ENCODE measurements around the gene CTAGE8.
"Not testable (repeated sequence)": the region's sequence is repeated elsewhere in the genome, so short reads cannot be mapped to it uniquely, and the experiment has no call there.

The CTAGE8 gene, protein sequence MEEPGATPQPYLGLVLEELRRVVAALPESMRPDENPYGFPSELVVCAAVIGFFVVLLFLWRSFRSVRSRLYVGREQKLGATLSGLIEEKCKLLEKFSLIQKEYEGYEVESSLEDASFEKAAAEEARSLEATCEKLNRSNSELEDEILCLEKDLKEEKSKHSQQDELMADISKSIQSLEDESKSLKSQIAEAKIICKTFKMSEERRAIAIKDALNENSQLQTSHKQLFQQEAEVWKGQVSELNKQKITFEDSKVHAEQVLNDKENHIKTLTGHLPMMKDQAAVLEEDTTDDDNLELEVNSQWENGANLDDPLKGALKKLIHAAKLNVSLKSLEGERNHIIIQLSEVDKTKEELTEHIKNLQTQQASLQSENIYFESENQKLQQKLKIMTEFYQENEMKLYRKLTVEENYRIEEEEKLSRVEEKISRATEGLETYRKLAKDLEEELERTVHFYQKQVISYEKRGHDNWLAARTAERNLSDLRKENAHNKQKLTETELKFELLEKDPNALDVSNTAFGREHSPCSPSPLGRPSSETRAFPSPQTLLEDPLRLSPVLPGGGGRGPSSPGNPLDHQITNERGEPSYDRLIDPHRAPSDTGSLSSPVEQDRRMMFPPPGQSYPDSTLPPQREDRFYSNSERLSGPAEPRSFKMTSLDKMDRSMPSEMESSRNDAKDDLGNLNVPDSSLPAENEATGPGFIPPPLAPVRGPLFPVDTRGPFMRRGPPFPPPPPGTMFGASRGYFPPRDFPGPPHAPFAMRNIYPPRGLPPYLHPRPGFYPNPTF

DNA sequence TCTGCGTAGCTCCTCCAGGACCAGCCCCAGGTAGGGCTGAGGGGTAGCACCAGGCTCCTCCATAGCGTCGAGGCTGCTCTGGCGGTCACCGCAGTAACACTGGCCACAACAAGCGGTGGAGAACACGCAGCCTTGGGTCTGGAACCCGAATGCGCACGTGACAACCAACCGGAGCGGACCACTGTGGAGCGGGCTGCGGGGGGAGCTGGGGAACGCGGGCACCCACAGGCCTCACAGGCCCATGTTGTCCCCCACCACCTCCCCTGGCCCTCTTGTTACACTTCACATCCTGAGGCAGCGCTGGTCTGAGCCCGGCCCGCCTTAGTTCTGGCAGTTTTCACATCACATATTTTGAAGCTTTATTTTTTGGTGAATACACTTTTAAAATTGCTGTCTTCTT, at the start of gene CTAGE8:
CTAGE8 (minus strand) TSS at position 101 of the 400 bp plus-strand sequence; CDS start at position 63, 38 bp downstream.
- DNase-seq, result not testable (repeated sequence)

DNA sequence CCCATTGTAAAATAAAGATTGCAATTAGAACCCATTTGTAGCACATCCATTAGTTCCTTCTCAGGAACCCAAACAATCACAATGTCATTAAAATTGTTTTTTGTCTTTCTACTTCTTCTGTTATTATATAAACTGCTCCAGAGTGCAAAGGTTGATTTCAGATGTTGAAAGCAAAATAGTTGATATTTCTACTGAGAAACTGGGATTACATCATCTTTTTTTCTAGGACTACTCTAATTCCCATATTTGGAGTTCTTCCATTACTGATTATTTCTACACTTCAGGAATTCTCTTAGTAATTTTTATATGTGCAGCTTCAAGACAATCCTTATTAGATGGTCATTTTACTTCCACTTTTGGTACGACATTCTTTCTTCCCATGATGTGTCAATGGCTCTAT, 48.4 kb upstream of the CTAGE8 start:
- DNase-seq, result not testable (repeated sequence)

DNA sequence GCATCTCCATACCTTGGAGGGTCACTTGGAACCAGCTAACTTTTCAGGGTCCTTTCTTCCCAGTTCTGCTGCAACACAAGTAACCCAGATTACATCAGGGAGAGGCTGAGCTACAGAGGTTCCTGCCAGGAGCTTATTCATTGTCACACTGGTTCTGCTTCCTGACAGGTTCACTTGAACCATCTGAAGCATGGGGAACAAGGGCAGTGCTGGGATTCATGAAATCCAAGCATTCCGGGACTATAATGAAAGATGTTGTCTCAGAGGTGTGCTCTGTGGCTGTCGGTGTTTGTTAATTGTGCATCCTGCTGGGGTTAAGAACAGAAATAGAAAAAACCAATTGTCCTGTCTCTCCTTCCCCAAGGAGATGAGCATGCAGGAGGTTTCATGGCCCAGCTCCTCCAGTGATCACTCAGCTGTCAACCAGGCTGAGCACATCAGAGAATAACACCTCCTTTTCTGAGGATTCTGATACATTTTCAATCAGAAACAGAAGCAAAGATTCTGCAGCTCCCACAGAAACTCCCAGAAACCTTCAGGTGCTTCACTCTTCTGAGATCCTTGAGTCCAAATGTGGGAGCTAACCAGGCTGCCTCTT, 42.9 kb upstream of the CTAGE8 start, which contains the start of gene OR2A1:
OR2A1 (plus strand) TSS at position 548 of the 598 bp plus-strand sequence. CDS start 5,706 bp downstream, outside the sequence.
- DNase-seq, result not testable (repeated sequence)

DNA sequence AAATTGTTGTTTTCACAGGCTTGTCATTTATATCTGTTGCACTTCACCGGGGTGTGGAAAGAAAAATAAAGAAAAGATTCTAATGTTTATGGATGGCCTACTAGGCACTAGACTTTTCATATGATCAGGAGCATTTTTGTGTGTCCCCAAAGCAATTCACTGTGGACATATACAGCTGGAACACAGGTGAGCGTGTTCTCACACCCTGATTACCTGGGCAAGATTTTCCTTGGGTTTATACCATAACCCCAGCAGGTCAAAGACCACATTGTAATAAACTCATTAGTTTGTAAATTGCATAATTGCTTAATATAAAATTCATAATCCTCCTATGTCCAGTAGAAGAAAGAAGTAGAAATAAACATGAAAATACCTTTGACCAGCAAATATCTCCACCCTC, 42.1 kb upstream of the CTAGE8 start:
- DNase-seq, result not testable (repeated sequence)

DNA sequence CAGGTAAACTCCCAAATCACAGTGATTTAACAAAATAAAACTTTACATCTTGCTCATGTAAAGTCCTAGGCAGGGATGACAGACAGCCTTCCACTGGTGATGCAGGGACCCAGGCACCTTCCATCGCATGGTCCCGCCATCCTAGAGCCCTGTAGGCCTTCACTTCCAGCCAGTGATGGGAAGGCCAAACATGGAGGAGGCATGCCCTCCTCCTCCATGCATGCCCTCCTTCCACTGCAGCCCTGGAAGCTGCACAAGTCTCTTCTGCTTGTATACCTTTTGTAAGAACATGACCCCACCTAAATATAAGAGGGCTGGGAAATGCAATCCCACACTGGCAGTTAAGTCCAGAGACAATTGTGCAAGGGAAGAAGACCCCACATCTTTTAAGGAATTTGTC, 40.6 kb upstream of the CTAGE8 start:
- DNase-seq, result not testable (repeated sequence)

DNA sequence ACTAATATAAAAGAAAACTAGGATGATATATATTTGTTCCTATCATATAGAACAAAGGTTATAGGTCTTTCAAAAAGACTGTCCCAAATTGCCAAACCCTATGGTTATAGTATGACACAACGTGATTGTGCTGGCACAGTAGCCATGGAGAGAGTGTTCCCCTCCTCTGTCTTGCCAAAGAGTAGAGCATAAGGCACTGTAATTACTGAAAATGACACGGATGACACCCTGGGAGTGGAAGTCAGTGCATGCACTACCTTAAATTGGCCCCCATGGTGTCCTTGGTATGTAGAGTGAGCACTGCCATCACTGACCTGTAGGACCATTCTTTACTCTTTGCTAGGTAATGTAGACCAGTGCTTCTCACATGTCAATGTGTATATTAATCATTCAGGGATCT, 36.1 kb upstream of the CTAGE8 start:
- DNase-seq, result not testable (repeated sequence)

DNA sequence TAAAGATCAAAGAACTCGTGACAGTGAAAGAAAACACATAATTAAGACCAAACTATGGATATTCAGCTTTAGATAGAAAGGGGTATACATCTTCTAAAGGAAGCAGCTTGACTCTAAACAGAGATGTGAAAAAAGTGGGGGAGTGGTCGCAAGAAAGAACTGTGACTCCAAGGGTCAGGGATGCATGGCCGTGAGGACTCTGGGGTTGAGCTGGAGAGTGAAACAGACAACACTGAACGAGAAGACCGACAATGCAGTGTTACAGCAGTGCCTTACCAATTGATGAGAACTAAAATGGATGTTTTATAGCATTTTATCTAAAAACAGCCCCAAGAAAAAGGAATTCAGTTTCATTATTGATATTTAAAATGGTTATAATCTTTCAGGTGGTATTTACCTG, 34.5 kb upstream of the CTAGE8 start:
- not testable (repeated sequence) for DNase-seq

DNA sequence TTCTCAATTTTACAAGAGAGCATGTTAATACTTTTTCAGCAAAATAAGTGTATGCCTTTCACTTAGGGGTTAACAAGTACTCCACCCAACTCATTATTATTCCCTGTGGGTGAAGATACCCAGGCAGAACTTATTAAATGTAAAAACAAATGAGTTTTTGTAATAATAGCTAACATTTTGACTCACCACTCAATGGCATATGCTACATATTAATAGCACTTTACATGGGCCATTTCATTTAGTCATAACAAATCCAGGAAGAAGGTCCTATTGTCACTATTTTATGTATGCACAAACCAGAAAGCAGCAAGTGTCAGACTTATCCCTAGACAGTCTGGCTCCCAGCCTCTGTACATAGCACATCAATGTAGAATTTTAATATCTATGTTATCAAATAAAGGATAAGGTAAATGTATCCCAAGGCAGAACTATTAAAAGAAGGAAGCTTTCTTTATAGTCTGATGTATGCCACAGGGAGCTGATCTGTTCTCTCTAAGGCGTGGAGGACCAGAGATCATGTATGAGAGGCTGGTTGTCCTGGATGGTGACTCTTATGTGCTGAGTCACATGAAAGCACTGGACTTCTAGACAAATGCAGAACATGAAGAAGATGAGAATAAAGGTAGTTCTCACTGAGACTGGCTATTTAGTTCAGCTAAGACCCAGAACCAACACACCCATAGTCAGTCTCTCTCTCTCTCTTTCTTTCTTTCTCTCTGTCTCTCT, 33.7 kb upstream of the CTAGE8 start:
- DNase-seq, result not testable (repeated sequence)

DNA sequence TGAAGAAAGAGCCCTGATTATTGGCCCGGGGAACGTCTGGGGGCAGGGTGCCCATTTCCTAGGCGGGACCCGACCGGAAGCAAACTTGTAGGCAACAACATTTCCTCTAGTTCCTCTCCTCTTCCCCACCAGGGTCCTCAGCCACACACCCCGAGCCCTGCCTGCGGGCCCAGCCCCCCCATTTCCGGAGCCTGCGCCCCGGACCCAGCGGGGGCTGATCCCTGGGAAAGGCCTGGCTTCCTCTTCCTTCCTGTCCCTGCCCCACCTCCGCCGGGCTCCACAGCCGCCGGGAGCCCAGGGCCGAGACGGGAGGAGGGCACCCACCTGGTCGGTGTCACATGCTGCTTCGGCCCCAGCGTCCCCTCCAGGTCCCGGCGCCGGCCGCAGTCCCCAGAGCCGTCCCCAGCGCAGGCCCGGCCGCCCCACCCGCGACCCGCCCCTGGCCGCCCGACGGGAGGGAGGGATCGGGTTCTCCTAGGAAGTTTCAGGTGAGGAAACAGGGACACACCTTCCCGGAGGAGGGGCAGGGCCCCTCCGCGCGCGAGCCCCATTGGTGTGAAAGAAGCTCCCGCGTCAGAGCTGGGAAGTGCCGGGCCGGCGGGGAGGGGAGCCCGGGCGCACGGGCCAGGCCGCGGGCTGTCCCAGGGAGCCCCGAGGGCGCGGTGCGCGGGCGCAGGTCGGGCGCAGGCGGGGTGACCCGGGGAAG, 24.9 kb upstream of the CTAGE8 start:
- DNase-seq, result not testable (repeated sequence)

DNA sequence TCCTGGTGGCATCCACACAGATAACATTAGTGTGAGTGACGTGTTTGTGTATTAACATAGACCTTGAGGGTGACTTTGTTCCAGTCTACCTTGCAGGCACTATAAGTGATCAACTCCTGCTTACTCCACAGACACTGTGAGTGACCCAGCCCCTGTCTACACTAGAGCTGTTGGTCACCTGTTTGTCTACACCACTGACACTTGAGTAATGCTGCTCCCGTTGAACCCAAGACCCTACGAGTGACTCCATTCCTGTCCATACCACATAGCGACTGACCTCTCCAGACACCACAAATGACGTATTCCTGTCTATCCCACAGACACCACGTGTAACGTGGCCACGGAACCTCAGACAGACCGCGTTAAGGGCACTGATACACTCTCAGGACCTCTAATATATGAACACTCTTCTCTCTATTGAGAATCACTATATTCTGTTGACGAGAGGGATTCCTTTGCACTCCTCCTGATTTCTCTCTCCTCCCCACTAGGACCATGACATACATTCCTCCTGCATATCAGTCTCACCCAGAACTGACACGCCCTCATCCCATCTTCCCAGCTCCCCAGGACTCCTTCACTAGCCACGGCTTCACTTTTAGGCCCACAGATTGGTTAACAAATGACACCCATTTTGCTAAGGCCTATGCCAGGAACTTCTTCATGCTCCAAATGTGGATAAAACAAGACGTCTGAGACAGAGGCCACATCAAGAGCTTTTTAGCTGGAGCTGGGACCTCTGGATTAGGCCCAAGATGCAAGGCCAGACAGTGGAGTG, 23.5 kb upstream of the CTAGE8 start:
- DNase-seq, result not testable (repeated sequence)

DNA sequence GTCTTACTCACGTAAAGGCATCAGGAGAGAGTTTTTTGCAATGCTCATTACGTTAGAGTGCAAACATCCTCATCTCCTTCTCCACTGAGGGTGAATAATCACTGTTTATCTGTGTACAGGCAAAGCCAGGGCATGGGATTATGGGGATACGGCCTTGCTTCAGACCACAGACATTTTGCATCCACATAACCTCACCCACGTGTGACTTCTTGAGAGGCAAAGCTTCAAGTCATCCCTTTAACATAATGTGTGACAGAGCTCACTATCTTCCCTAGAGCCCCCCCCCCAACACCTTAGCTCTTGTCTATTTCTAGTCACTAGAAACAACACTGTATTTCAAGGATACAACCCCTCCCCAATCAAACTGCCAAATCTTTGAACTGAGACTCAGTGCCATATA, 22.5 kb upstream of the CTAGE8 start:
- not testable (repeated sequence) for DNase-seq

DNA sequence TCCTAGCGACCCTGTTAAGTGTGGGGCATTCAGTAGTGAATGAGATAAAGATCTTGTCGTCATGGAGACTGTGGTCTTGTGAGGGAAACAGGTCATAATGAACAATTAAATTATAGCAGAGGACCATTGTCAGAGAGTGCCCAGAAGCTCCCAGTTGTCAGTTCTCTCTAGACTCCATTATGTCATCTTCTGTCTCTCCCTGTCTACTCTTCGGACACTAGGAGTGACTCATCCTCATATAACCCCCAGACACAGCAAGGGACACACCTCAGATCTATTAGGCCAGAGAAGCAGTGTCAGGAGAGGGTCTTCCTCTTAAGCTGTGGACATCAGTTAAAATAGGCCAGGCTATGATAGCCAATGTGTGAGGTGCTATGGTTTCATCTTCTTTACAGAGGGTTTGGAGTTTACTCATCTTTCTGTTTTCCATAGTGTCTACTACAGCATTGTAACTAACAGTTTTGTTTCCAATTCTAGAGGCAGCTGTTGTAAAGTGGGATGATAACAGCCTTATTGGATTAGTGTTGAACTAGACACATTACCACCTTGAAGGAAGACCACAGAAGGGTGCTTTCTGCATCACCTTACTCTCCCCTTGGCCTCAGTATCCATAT, 18.2 kb upstream of the CTAGE8 start:
- DNase-seq, result not testable (repeated sequence)

DNA sequence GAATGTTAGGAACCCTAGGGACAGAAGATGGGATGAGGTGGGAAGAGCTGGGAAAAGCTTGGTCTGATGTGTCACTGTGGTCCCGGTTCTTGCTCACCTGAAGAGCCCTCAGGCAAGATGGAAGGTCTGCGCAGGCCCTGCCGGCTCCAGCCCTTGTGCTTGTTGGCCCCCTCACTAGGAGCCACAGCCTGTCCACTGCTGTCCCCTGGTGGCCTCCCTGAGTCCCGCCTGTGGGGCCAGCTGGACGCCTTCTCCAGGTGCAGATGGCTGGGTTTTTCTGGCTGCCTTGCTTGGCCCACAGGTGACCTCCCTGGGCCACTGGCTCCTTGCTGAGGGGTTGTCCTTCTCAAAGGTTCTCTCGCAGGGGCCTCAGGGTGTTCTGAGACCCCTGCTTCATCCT, 14.6 kb upstream of the CTAGE8 start:
- not testable (repeated sequence) for DNase-seq

DNA sequence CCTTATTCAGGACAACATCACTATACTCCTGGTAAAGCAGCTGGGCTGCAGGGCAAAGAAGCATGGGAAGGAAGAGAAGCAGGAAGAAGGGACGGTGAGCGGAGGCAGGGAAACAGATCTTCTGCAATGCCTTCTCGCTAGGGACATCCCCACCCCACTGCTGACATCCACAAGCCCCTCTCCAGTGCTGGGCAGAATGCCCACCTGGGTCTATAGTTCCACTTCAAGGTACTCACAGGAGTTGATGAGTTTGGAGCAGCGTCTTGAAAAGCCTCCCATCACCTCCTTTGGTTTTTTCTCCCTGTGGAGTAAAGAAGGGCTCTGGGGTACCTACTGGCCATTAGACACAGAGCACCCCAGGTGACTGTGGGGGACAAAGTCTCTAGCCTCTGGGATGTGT, 13.4 kb upstream of the CTAGE8 start:
- not testable (repeated sequence) for DNase-seq

DNA sequence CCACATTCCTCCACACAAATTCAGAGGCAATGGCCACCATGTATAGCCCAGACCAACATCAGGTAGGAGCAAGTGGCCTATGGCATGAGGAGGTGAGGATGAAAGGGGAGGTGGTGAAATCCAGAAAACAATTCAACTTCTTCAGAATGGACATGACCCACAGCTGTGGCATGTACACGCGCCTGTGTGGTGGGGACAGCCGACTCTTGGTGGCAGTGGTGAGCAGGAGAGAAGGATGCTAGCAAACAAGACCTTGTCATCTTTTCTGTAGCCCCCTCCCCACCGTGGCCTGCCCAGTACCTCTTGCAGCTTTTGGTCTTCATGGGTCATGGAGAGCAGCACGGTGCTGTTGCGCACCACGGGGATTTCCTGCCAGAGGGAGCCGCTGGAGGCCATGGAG, 12.9 kb upstream of the CTAGE8 start:
- DNase-seq, result not testable (repeated sequence)

DNA sequence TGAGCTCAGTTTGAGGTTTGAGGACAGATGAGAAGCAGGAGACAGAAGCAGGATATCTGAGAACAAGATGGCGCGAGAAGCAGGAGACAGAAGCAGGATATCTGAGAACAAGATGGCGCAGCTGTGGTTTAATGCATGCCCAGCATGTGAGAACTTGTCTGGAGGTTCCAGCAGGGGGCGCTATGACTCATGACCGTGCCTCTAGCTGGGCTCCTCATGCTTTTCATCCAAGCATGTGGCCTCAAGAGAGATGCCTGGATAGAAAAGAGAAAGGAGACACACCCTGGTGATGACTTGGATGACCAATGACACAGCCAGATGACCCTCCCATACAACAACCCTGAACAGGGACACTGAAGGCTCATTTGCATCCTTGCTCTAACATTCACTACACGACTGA, 10.9 kb upstream of the CTAGE8 start:
- DNase-seq, result not testable (repeated sequence)

DNA sequence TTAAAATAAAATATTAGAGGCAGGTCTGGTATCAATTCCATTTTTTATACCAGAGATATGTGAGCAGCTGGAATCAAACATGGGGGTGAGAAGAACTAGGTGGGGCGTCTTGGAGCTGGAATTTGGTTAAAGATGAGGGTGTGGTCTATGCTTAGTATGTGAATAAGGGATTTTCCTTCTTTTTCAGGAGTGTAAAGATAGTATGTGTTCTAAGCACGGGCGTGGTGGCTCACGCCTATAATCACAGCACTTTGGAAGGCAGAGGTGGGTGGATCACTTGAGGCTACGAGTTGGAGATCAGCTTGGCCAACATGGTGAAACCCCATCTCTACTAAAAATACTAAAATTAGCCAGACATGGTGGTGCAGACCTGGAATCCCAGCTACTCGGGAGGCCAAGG, 6.2 kb upstream of the CTAGE8 start:
- not testable (repeated sequence) for DNase-seq

DNA sequence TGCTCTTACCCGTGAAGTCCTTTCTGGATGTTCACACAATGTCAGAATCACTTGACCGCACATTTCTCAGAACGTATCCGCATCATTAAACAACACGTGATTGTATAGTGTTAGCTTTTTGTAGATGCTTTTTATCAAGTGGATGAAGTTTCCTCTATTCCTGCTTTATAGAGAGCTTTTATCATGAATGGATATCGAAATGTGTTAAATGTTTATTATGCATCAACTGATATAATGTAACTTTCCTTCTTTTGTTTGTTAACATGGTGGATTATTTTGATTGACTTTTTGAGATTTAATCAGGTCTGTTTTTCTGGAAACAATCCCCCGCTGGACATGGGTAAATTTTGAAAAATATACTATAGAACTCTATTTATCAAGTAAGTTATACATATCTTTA, 4.4 kb downstream of the CTAGE8 start, which contains the start of gene OR2A7:
OR2A7 (minus strand) TSS at position 101 of the 400 bp plus-strand sequence. CDS start 5,164 bp downstream, outside the sequence.
- not testable (repeated sequence) for DNase-seq

DNA sequence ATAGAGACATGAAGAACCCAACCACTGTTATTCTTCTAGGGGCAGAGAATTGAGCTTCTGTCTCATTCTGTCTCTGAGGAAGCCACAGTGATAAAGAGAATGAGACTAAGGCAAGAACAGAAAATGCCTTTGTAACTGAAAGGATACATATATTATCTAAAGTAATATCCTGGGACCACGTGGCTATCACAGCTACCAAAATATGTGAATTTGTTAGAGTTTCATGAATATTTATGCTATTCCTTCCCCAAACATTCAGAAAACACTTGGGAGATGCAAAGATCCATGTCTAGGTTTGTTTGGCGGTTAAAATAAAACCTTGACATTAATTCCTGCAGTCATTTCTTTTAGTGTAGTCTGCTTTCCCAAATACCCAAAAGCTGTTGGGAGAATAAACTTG, 7.0 kb downstream of the CTAGE8 start:
- DNase-seq, result not testable (repeated sequence)

DNA sequence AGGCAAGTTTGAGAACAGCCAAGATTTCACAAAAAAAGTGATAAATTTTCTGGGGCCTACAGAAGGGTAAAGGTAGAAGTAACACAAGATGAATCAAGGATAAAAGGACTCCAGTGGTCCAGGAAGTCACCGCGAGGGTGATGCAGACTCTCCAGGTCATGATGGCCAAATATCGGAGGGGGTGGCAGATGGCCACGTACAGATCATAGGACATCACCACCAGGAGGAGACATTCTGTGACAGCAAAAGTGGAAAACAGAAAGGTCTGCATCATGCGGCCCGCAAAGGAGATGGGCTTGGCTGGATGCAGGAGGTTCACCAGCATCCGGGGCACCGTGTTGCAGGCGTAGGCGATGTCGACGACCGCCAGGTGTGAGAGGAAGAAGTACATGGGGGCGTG, 10.0 kb downstream of the CTAGE8 start:
- DNase-seq, result not testable (repeated sequence)

Data from activated T-cell treated with anti-CD3 and anti-CD28 coated beads, Interleukin-2, amount 50 U/mL, for 48 hours (primary cell).